ENCODE data around the gene CENPM.

- TF ChIP-seq CTCF (IDR thresholded peaks at IDR 0.05; ENCODE audit: insufficient read depth, low read length, poor library complexity, severe bottlenecking) (no peak), EZH2phosphoT487 (conservative IDR thresholded peaks at IDR 0.05; ENCODE audit: low read length) (no peak)
Measured at GRCh38 chr22:41939981-41940831, 6.7 kb downstream of the CENPM start.

Data from SU-DHL-6 (cell line).